Ovary (tissue), 3 donors: ENCODE measurements around the gene ERC1.

Source experiments
- CTCF ChIP-seq, 3 donors: fragments of 450-650 bp in 2 of 3; fragments of 200-600 bp in 1 of 3; IDR thresholded peaks; one replicate each; pipeline versions ENCODE4 v1.5.1 to v1.8.0; 2016 to 2022; ENCODE audit warnings: antibody characterized with exemption in 3 of 3, mild to moderate bottlenecking in 1 of 3
- EP300 ChIP-seq: sonication (generic); formaldehyde crosslinking; IDR thresholded peaks from one replicate; pipeline ENCODE4 v1.6.1; 2017; ENCODE audit warnings: antibody characterized with exemption
- POLR2A ChIP-seq: fragments of 450-650 bp; IDR thresholded peaks from one replicate; pipeline ENCODE4 v1.6.1; 2017; ENCODE audit warnings: antibody characterized with exemption, mild to moderate bottlenecking, moderate library complexity
- donor health status: DM: no; HTN: no; CAD: no.

- TF ChIP-seq CTCF (IDR thresholded peaks at IDR 0.05), result no peak
- TF ChIP-seq POLR2A, result no peak
- no peak for TF ChIP-seq EP300
Measured at GRCh38 chr12:1273051-1273450, 282.0 kb downstream of the ERC1 start.
